ENCODE measurements around the gene PC. TPM values are rescaled to one million over a fixed set of nuclear protein-coding genes. Genes with fewer than 3 reads are reported as not detected.
A peak's percentile ranks its signal among the peaks of the same experiment; 100 is the strongest.

Gene PC
- total and polyA plus RNA-seq, 4 experiments from 2014 or later = 2.9 to 7.7 (median 5.4) TPM

GRCh38 chr11:66842896-66843775, 115.0 kb downstream of the PC start, which contains the start of gene RCE1:
Gene RCE1 (plus strand): TSS chr11:66843441. CDS start chr11:66843456, 15 bp downstream.
- peak; percentile 85 to 93 (median 90) for DNase-seq
- ChIA-PET POLR2A (ENCODE audit: partially characterized antibody) (interaction anchor here (0.6 to 6.0 kb wide), 40 partner anchors 9 to 1225 kb away, joined by 3 to 122 read pairs (median 4); partner anchors contain the start of genes ACTN3, BBS1, BRMS1 and DPP3), CTCF (ENCODE audit: partially characterized antibody) (interaction anchor here (1.2 to 1.8 kb wide), 3 partner anchors 9 to 164 kb away, joined by 3 to 6 read pairs (median 4); no protein-coding TSS in a partner anchor)
- peak within 1 kb of the TSS; percentile 88 to 96 for H3K4me3 ChIP-seq (ENCODE audit: low read length in 2 of 2)
- peak within 1 kb of the TSS; percentile 87 to 96 (median 93) for H3K4me3 Mint-ChIP-seq
- peaks cover 33 to 55% (median 44%) of the 10 kb centered on the region in 4 donors for H3K4me1 Mint-ChIP-seq
- no peaks in the 10 kb centered on the region for H3K9me3 ChIP-seq (ENCODE audit: control insufficient read depth in 1 of 2, low read length in 2 of 2)
- H3K36me3 ChIP-seq (ENCODE audit: insufficient read depth, low read length) = peaks cover 7% of the 10 kb centered on the region
- H3K27me3 Mint-ChIP-seq = no peaks in the 10 kb centered on the region
- H3K4me1 ChIP-seq (ENCODE audit: insufficient read depth, low read length) = peaks cover 50% of the 10 kb centered on the region
- H3K27ac Mint-ChIP-seq = peak within 1 kb of the TSS; percentile 91 to 98 (median 96)
- peak within 1 kb of the TSS; percentile 97 for H3K27ac ChIP-seq (ENCODE audit: low read depth, low read length)
- peaks cover 0 to 5% (median 0%) of the 10 kb centered on the region in 8 donors for H3K9me3 Mint-ChIP-seq
- intact Hi-C loops (cut with micrococcal nuclease) = loop anchor here (1.0 to 2.0 kb wide), 6 partner anchors 13 to 498 kb away; partner anchors contain the start of genes BRMS1, CCDC87, CCS and MRPL11
- no peaks in the 10 kb centered on the region for H3K27me3 ChIP-seq (ENCODE audit: insufficient read depth, low read length)
- H3K36me3 Mint-ChIP-seq = peaks cover 8 to 46% of the 10 kb centered on the region in 2 donors

DNA sequence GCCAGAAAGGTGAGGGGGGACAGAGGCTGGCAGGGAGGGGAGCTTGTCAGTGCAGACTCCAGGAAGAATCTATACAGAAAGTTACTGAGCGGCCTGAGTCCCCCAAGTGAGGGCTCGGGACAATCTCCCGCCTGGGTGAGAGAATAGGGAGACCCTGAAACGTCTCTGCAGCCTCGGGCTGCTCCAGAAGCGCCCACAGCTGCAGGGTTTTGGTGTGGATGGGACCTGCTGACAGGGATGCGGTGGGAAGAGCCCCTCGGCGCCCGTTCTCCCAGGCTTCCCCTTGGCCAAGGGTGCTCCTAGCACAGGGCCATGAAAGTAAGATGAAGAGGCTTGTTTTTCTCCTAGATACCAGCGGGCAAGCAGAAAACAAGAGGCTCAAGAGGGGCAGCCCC, 115.7 kb downstream of the PC start:
- Histone ChIP-seq H3K27ac (ENCODE audit: low read depth, low read length) (peak overlapping the region; percentile 97), H3K36me3 (ENCODE audit: insufficient read depth, low read length) (peaks cover 11% of the 10 kb centered on the region), H3K27me3 (ENCODE audit: insufficient read depth, low read length) (no peaks in the 10 kb centered on the region), H3K9me3 (ENCODE audit: control insufficient read depth in 1 of 2, low read length in 2 of 2) (no peaks in the 10 kb centered on the region), H3K4me1 (ENCODE audit: insufficient read depth, low read length) (peaks cover 50% of the 10 kb centered on the region), H3K4me3 (ENCODE audit: low read length in 2 of 2) (peak overlapping the region; percentile 32 to 88)
- ChIA-PET POLR2A (ENCODE audit: partially characterized antibody) (interaction anchor here (0.6 to 6.0 kb wide), 32 partner anchors 9 to 1224 kb away, joined by 3 to 122 read pairs (median 5); partner anchors contain the start of genes ACTN3, BRMS1, DPP3 and KDM2A), CTCF (ENCODE audit: partially characterized antibody) (interaction anchor here (0.9 to 1.8 kb wide), 3 partner anchors 10 to 164 kb away, joined by 3 to 6 read pairs (median 3); no protein-coding TSS in a partner anchor)
- intact Hi-C loops (cut with micrococcal nuclease) = loop anchor here (2.0 kb wide), 2 partner anchors 250 to 404 kb away; partner anchors contain the start of genes CCDC87, CCS and MRPL11
- Mint-ChIP-seq H3K27me3 (no peaks in the 10 kb centered on the region), H3K4me1 (peaks cover 34 to 59% (median 45%) of the 10 kb centered on the region in 4 donors), H3K27ac (peak overlapping the region; percentile 91 to 98 (median 96)), H3K4me3 (peak overlapping the region; percentile 87 to 96 (median 92)), H3K36me3 (peaks cover 8 to 48% of the 10 kb centered on the region in 2 donors), H3K9me3 (peaks cover 0 to 5% (median 0%) of the 10 kb centered on the region in 8 donors)
- peak in 1 of 5 donors; percentile 35 for DNase-seq

- Histone ChIP-seq H3K4me3 (ENCODE audit: low read length in 2 of 2) (peak overlapping the region; percentile 32 to 88), H3K36me3 (ENCODE audit: insufficient read depth, low read length) (peaks cover 11% of the 10 kb centered on the region), H3K27ac (ENCODE audit: low read depth, low read length) (peak overlapping the region; percentile 97), H3K9me3 (ENCODE audit: control insufficient read depth in 1 of 2, low read length in 2 of 2) (no peaks in the 10 kb centered on the region), H3K4me1 (ENCODE audit: insufficient read depth, low read length) (peaks cover 50% of the 10 kb centered on the region), H3K27me3 (ENCODE audit: insufficient read depth, low read length) (no peaks in the 10 kb centered on the region)
- DNase-seq = no peak
- H3K4me3 Mint-ChIP-seq = peak overlapping the region; percentile 87 to 96 (median 92)
- intact Hi-C loops (cut with micrococcal nuclease) = loop anchor here (2.0 kb wide), 2 partner anchors 249 to 403 kb away; partner anchors contain the start of genes CCDC87, CCS and MRPL11
- H3K9me3 Mint-ChIP-seq = peaks cover 0 to 5% (median 0%) of the 10 kb centered on the region in 8 donors
- H3K27me3 Mint-ChIP-seq = no peaks in the 10 kb centered on the region
- peaks cover 34 to 59% (median 45%) of the 10 kb centered on the region in 4 donors for H3K4me1 Mint-ChIP-seq
- ChIA-PET POLR2A (ENCODE audit: partially characterized antibody) (interaction anchor here (0.6 to 6.0 kb wide), 17 partner anchors 8 to 530 kb away, joined by 3 to 122 read pairs (median 6); partner anchors contain the start of genes ACTN3, DPP3, KDM2A and RBM14), CTCF (ENCODE audit: partially characterized antibody) (interaction anchor here (0.7 to 1.8 kb wide), 3 partner anchors 9 to 163 kb away, joined by 3 to 6 read pairs (median 4); no protein-coding TSS in a partner anchor)
- H3K36me3 Mint-ChIP-seq = peaks cover 8 to 46% of the 10 kb centered on the region in 2 donors
- peak overlapping the region; percentile 91 to 98 (median 96) for H3K27ac Mint-ChIP-seq
Observed at GRCh38 chr11:66841861-66842260, 116.3 kb downstream of the PC start.

DNA sequence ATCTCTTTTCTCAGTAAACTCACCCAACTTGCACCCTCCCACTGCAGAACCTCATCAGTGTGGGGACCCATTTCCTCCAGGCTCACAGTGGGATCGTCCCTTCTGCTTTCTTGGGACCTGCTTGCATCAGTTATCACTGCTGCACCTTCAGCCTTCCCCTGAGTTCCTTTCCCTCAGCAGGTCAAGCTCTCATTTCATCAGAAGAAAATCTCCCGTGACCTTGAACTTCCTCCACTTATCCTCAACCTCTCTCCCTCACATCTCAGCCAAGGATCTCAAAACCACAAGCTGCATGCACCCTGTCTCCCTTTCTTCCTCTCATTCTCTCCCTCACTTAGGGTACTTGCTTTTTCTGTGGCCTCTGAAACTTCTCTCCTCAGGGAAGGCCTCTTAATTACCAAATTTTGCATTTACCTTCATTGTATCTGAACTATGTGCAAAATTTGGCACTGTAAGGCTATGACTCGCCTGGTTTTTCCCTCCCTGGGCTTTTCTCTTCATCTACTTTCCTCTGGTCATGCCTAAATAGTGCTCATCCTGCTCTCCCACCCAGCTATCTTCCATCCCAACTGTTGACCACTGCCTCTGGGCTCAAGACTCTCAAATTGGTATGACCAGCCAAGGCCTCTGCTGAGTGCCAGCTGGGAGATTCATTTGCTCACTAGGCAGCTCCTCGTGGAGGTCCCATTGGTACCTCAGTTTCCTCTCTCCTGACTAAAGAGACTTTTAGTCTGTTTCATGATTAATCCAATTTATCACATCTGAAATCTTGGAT, 117.7 kb downstream of the PC start:
- Histone ChIP-seq H3K27me3 (ENCODE audit: insufficient read depth, low read length) (no peaks in the 10 kb centered on the region), H3K27ac (ENCODE audit: low read depth, low read length) (peak overlapping the region; percentile 19), H3K9me3 (ENCODE audit: control insufficient read depth in 1 of 2, low read length in 2 of 2) (no peaks in the 10 kb centered on the region), H3K4me3 (ENCODE audit: low read length in 2 of 2) (no peak overlapping the region), H3K4me1 (ENCODE audit: insufficient read depth, low read length) (peaks cover 50% of the 10 kb centered on the region), H3K36me3 (ENCODE audit: insufficient read depth, low read length) (peaks cover 6% of the 10 kb centered on the region)
- intact Hi-C loops (cut with micrococcal nuclease) = no loop called here
- Mint-ChIP-seq H3K36me3 (peaks cover 8 to 38% of the 10 kb centered on the region in 2 donors), H3K4me3 (peak overlapping the region in 5 of 8 donors; percentile 7 to 92 (median 9)), H3K9me3 (peaks cover 0 to 5% (median 0%) of the 10 kb centered on the region in 8 donors), H3K27me3 (no peaks in the 10 kb centered on the region), H3K4me1 (peaks cover 34 to 59% (median 45%) of the 10 kb centered on the region in 4 donors), H3K27ac (peak overlapping the region; percentile 20 to 98 (median 77))
- ChIA-PET CTCF (ENCODE audit: partially characterized antibody) (interaction anchor here (0.7 kb wide), 1 partner anchor 143 kb away, joined by 3 read pairs; no protein-coding TSS in a partner anchor), POLR2A (ENCODE audit: partially characterized antibody) (interaction anchor here (1.2 kb wide), 1 partner anchor 285 kb away, joined by 3 read pairs; no protein-coding TSS in a partner anchor)
- DNase-seq = no peak

GRCh38 chr11:66835768-66836405, 122.3 kb downstream of the PC start:
- POLR2A ChIA-PET (ENCODE audit: partially characterized antibody) = interaction anchor here (1.4 kb wide), 1 partner anchor 20 kb away, joined by 3 read pairs; no protein-coding TSS in a partner anchor
- intact Hi-C loops (cut with micrococcal nuclease) = loop anchor here (10.0 kb wide), 1 partner anchor 431 kb away; no protein-coding TSS in a partner anchor

More at GRCh38 chr11:66835768-66836405, 122.3 kb downstream of the PC start:
- Mint-ChIP-seq H3K27ac (peak overlapping the region in 4 of 7 donors; percentile 21 to 73 (median 38)), H3K9me3 (peaks cover 0 to 2% (median 0%) of the 10 kb centered on the region in 8 donors), H3K4me1 (peaks cover 18 to 32% (median 27%) of the 10 kb centered on the region in 4 donors), H3K36me3 (peaks cover 8 to 19% of the 10 kb centered on the region in 2 donors), H3K27me3 (no peaks in the 10 kb centered on the region), H3K4me3 (no peak overlapping the region)
- no peak for DNase-seq
- Histone ChIP-seq H3K27ac (ENCODE audit: low read depth, low read length) (no peak overlapping the region), H3K4me1 (ENCODE audit: insufficient read depth, low read length) (peaks cover 21% of the 10 kb centered on the region), H3K9me3 (ENCODE audit: control insufficient read depth in 1 of 2, low read length in 2 of 2) (no peaks in the 10 kb centered on the region), H3K36me3 (ENCODE audit: insufficient read depth, low read length) (peaks cover 4% of the 10 kb centered on the region), H3K4me3 (ENCODE audit: low read length in 2 of 2) (no peak overlapping the region), H3K27me3 (ENCODE audit: insufficient read depth, low read length) (no peaks in the 10 kb centered on the region)
- CTCF ChIA-PET (ENCODE audit: partially characterized antibody) = interaction anchor here (0.6 kb wide), 1 partner anchor 267 kb away, joined by 3 read pairs; no protein-coding TSS in a partner anchor
